Skin epidermis (tissue), 12 donors: ENCODE data around the gene ANXA4.
"Not testable (repeated sequence)": the region's sequence is repeated elsewhere in the genome, so short reads cannot be mapped to it uniquely, and the experiment has no call there.

Experiments used
- H3K27ac ChIP-seq, 21 experiments: fragments of 200-600 bp; sonication (generic) in 11 of 21; one replicate each; pipeline ENCODE4 v1.5.0; 2020; ENCODE audit warnings: mild to moderate bottlenecking in 3 of 21, inconsistent platforms in 2 of 21, moderate library complexity in 2 of 21
- H3K4me3 ChIP-seq, 7 experiments: fragments of 200-600 bp; sonication (generic) in 2 of 7; one replicate each; pipeline ENCODE4 v1.5.0; 2020; ENCODE audit warnings: inconsistent platforms in 2 of 7, mild to moderate bottlenecking in 2 of 7, moderate library complexity in 1 of 7

The ANXA4 gene

GRCh38 chr2:69717861-69718273, 24.1 kb upstream of the ANXA4 start:
- Histone ChIP-seq H3K4me3 (no peak overlapping the region), H3K27ac (peak overlapping the region in 1 of 21 experiments; percentile 17)

DNA sequence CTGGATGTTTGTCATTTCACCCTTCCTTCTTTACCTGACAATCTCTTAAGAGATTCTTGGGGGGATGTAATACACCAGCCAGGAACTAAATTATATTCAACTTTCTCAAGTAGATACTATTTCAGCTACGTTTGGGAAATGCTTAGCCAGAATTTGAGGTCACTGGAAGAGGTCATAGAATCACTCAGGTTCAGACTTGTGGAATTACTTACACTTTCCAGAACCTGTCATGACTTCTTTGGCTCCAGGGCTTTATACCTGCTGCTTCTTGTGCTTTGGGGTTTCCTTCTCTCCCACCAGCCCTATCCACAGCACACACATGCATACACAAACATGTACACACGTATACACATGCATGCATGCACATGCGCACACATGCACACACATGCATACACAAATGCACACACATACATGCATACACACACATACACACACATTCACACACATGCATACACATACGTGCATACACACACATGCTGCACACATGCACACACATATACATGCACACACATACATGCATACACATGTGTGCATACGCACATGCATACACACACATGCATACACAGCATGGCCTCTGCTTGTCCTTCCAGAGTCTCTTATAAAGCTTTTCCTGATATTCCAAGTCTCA, 23.5 kb upstream of the ANXA4 start:
- H3K27ac ChIP-seq, result peak overlapping the region in 1 of 21 experiments; percentile 17
- no peak overlapping the region for H3K4me3 ChIP-seq

DNA sequence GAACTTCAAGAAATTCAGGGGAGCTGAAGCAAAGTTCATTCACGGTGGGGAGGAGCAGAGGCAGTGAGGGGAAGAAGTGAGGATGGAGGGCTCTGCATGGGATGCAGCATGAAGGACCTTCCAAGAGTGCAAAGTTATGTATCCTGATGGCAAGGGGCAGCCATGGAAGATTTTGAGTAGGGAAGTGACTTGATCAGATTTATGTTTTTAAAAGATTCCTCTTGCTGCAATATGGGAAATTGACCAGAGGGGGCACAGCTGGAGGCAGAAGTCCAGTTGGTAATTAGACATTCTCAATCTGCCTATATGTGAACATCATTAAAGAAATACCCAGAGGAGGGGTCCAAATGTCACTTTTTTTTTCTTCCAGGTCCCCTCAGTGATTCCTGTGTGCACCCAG, 21.5 kb upstream of the ANXA4 start:
- H3K27ac ChIP-seq, result no peak overlapping the region
- no peak overlapping the region for H3K4me3 ChIP-seq

- Histone ChIP-seq H3K4me3 (no peak overlapping the region), H3K27ac (no peak overlapping the region)
Measured at GRCh38 chr2:69721022-69721421, 20.9 kb upstream of the ANXA4 start.

- Histone ChIP-seq H3K27ac (no peak overlapping the region), H3K4me3 (no peak overlapping the region)
Measured at GRCh38 chr2:69723791-69724190, 18.1 kb upstream of the ANXA4 start.

- Histone ChIP-seq H3K27ac (no peak overlapping the region), H3K4me3 (peak overlapping the region in 1 of 7 experiments; percentile 3)
Measured at GRCh38 chr2:69724540-69725159, 17.3 kb upstream of the ANXA4 start.

DNA sequence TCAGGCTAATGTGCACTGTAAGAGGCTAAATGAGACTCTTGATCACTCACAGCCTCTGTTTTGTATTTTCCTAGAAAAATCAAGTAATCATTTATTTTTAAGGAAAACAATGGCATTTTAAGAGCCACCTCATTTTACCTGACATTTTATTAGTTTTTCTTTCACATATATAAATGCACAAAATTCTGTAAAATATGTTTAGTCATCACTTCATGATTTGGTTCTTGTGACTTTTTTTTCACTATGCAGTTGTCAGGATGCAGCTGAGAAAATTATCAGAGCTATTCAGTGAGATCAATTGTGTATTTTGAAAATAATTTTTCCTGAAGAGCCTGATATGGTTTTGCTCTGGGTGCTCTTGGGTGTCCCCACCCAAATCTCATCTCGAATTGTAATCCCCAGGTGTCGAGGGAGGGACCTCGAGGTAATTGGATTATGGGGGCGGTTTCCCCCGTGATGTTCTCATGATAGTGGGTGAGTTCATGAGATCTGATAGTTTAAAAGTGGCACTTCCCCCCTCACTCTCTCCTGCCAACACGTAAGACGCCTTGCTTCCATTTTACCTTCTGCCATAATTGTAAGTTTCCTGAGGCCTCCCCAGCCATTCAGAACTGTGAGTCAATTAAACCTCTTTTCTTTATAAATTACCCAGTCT, 16.1 kb upstream of the ANXA4 start:
- no peak overlapping the region for H3K4me3 ChIP-seq
- no peak overlapping the region for H3K27ac ChIP-seq

- H3K4me3 ChIP-seq, result no peak overlapping the region
Measured at GRCh38 chr2:69729266-69729665, 12.7 kb upstream of the ANXA4 start.

GRCh38 chr2:69729781-69730180, 12.2 kb upstream of the ANXA4 start:
- Histone ChIP-seq H3K4me3 (no peak overlapping the region), H3K27ac (no peak overlapping the region)

More at GRCh38 chr2:69729266-69729665, 12.7 kb upstream of the ANXA4 start:
- H3K27ac ChIP-seq, result no peak overlapping the region

- Histone ChIP-seq H3K27ac (no peak overlapping the region), H3K4me3 (no peak overlapping the region)
Measured at GRCh38 chr2:69731147-69731970, 10.6 kb upstream of the ANXA4 start.

DNA sequence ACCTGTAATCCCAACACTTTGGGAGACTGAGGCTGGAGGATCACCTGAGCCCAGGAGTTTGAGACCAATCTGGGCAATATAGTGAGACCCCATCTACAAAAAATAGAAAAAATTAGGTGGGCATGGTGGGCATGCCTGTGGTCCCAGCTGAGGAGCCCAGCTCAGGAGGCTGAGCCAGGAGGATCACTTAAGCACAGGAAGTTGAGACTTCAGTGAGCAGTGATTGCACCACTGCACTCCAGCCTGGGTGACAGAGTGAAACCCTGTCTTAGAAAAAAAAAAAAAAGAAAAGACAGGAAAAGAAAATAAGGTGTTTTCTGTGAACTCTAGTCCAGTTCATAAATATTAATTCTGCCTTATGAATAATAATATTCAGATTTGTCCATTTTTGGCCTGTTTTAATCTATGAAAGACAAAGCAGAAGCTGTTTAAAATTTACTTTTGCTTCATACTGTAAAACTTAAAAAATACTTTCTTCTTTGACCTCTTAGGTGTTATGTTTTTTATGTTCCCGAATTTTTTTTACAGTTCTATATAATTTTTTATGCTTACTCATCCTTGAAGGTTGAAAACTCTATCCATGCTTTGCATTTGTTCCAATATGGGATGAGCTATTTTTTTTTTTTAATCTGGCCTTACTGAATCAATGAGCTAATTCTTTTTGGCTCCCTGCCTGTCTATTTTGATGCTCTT, 8.4 kb upstream of the ANXA4 start:
- Histone ChIP-seq H3K4me3 (no peak overlapping the region), H3K27ac (no peak overlapping the region)

DNA sequence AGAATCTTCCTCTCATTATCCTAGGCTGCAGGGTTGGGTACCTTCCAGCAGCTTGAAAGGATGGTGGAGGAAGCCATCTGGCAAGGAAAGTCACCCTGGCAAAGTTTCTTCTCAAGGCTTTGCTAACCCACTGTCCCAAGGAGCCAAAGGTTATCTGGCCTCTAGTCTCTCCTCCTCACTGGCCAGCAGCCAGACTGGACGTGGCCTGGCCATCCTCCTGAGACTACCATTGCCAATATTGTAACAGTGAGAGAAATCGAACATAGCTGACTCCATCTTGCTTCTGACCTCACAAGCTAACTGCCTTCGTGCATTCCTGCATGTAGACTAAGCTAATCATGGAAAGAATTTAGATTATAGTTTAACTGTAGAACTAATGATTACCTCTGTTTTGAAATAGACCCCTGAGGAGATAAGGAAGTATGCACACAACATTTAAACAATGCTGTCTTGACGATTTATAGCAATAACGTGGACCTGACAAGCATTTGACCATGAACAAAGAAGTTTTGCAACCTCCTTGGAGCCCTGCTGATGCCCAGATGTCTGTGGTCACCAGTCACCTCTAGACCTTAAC, 7.8 kb upstream of the ANXA4 start:
- no peak overlapping the region for H3K27ac ChIP-seq
- H3K4me3 ChIP-seq, result no peak overlapping the region

GRCh38 chr2:69734854-69735544, 6.9 kb upstream of the ANXA4 start:
- no peak overlapping the region for H3K27ac ChIP-seq
- H3K4me3 ChIP-seq, result no peak overlapping the region

- Histone ChIP-seq H3K27ac (no peak overlapping the region), H3K4me3 (no peak overlapping the region)
Measured at GRCh38 chr2:69735686-69736085, 6.2 kb upstream of the ANXA4 start.

- H3K27ac ChIP-seq, H3K4me3 ChIP-seq: not testable (repeated sequence)
Measured at GRCh38 chr2:69738149-69738548, 3.8 kb upstream of the ANXA4 start.

GRCh38 chr2:69740502-69740951, 1.4 kb upstream of the ANXA4 start:
- peak overlapping the region in 2 of 7 experiments; percentile 93 to 98 for H3K4me3 ChIP-seq

DNA sequence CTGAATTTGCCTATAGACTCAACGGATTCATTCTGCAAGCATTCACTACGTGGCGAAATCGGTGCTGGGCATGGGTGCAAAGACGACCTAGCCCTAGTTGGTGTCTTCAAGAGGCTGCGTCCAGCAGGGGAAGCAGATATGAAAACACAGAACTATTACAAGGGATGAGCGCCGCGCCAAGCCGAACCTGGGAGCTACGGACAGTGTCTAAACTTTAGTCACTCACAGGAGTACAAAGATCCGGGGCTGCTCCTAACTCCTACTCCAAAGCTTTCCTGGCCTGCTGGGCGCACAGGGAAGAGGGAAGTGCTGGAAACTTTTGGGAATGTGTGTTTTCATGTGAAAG, 732 bp upstream of the ANXA4 start:
- H3K4me3 ChIP-seq, result peak overlapping the region; percentile 71 to 98 (median 76)
- H3K27ac ChIP-seq, result peak overlapping the region; percentile 91 to 100 (median 98)

More at GRCh38 chr2:69740502-69740951, 1.4 kb upstream of the ANXA4 start:
- H3K27ac ChIP-seq, result peak overlapping the region in 17 of 21 experiments; percentile 91 to 100 (median 98)

- peak overlapping the region; percentile 91 to 100 (median 98) for H3K27ac ChIP-seq
Measured at GRCh38 chr2:69742322-69742952, 503 bp downstream of the ANXA4 start.

More at GRCh38 chr2:69742322-69742952, 503 bp downstream of the ANXA4 start:
- peak overlapping the region; percentile 71 to 98 (median 76) for H3K4me3 ChIP-seq
